OCI-LY3 (cell line): ENCODE results near the gene TAS2R60.
A peak's percentile ranks its signal among the peaks of the same experiment; 100 is the strongest.

Experiments used
- H2AFZ ChIP-seq: fragments of 200-600, 300-600 bp; shearing (Covaris generic); 2 replicates; pipeline ENCODE4 v1.6.0; 2014; ENCODE audit warnings: antibody characterized with exemption, low read depth, low read length
- H3K27ac ChIP-seq: fragments of 200-600, 300-600 bp; sonication (generic); 2 replicates; pipeline ENCODE4 v1.5.1; 2014; ENCODE audit warnings: mild to moderate bottlenecking, low read length, moderate library complexity, mixed read lengths
- H3K27me3 ChIP-seq: fragments of 200-600, 300-600 bp; sonication (generic); 2 replicates; pipeline ENCODE4 v1.6.1; 2014; ENCODE audit warnings: low read depth, low read length, mixed read lengths
- H3K36me3 ChIP-seq: fragments of 200-600, 300-600 bp; sonication (generic); replicated peaks from 2 replicates; pipeline ENCODE3; 2014; ENCODE audit warnings: low read depth, low read length, mixed read lengths
- H3K4me1 ChIP-seq: fragments of 300-600, 200-600 bp; sonication (generic); 2 replicates; pipeline ENCODE4 v1.6.1; 2014; ENCODE audit warnings: low read length, mixed read lengths
- H3K4me2 ChIP-seq: fragments of 200-600, 300-600 bp; sonication (generic); 2 replicates; pipeline ENCODE4 v1.6.1; 2014; ENCODE audit warnings: low read length, mixed read lengths
- H3K4me3 ChIP-seq: fragments of 300-600, 200-600 bp; sonication (generic); 2 replicates; pipeline ENCODE4 v1.5.1; 2014; ENCODE audit warnings: antibody characterized with exemption, mild to moderate bottlenecking, low read length, moderate library complexity
- H3K79me2 ChIP-seq: fragments of 300-600, 200-600 bp; shearing (Covaris generic); 2 replicates; pipeline ENCODE4 v1.6.1; 2014; ENCODE audit warnings: mild to moderate bottlenecking, low read length, mixed read lengths
- H3K9ac ChIP-seq: fragments of 300-600, 200-600 bp; shearing (Covaris generic); 2 replicates; pipeline ENCODE4 v1.6.0; 2014; ENCODE audit warnings: mild to moderate bottlenecking, low read length, moderate library complexity
- H3K9me3 ChIP-seq: fragments of 200-600, 300-600 bp; shearing (Covaris generic); 2 replicates; pipeline ENCODE4 v1.6.1; 2014; ENCODE audit warnings: low read length, mixed read lengths; ENCODE audit not compliant: insufficient read depth
- H4K20me1 ChIP-seq: fragments of 200-600, 300-600 bp; sonication (generic); 2 replicates; pipeline ENCODE4 v1.6.1; 2016; ENCODE audit warnings: low read length, mixed read lengths; ENCODE audit not compliant: insufficient read depth
- EZH2phosphoT487 ChIP-seq: fragments of 200-600 bp; shearing (Covaris generic); IDR thresholded peaks from 2 replicates; pipeline ENCODE4 v1.6.1; 2018; ENCODE audit warnings: antibody characterized with exemption, mixed run types, low read depth
- TF ChIP-seq, protein P1 (sequence below): fragments of 200-600, 300-600 bp; sonication (generic); IDR thresholded peaks from 2 replicates; pipeline ENCODE4 v1.5.1; 2014; ENCODE audit warnings: antibody characterized with exemption, low read length, low read depth

TAS2R60 gene

DNA sequence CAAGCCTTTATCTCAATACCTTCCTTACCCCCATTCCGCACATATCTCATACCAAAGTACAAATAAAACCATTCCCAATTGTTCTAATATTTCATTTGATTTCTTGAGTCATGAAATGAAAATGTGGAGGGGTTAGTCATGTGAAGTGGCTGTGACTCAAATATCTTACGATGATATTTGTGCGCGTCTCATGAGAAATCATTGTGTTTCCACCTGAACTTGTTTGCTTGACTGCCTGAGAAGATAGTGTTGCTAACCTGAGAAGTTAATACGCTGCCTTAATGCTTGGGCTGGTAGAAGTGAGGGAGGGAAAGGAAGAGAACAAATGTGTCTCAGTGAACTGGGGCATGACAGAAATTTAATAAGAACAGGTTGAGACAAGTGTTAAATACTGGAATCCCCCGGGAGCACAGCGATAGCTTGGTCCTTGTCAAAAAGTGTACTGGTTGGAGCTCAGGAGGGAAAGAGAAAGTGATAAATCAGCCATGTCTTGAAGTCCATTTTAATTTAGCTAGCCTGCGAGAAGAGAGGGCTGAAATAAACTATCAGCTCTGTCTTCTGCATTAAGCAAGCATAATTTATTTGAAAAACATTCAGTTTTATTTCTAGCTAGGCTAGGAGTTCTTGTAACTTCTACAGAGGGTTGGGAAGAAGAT lies 27.4 kb upstream of the TAS2R60 start:
- Histone ChIP-seq H3K4me3 (no peak overlapping the region), H3K9ac (no peak overlapping the region), H3K36me3 (no peaks in the 10 kb centered on the region), H2AFZ (no peak overlapping the region), H3K4me2 (peak overlapping the region; percentile 9; the same call in 1 of the 2 replicates), H4K20me1 (no peaks in the 10 kb centered on the region), H3K27me3 (peaks cover 46% of the 10 kb centered on the region), H3K27ac (no peak overlapping the region), H3K79me2 (no peaks in the 10 kb centered on the region), H3K4me1 (peaks cover 6% of the 10 kb centered on the region), H3K9me3 (no peaks in the 10 kb centered on the region)
- no peak for TF ChIP-seq EZH2phosphoT487
- TF ChIP-seq, protein P1, sequence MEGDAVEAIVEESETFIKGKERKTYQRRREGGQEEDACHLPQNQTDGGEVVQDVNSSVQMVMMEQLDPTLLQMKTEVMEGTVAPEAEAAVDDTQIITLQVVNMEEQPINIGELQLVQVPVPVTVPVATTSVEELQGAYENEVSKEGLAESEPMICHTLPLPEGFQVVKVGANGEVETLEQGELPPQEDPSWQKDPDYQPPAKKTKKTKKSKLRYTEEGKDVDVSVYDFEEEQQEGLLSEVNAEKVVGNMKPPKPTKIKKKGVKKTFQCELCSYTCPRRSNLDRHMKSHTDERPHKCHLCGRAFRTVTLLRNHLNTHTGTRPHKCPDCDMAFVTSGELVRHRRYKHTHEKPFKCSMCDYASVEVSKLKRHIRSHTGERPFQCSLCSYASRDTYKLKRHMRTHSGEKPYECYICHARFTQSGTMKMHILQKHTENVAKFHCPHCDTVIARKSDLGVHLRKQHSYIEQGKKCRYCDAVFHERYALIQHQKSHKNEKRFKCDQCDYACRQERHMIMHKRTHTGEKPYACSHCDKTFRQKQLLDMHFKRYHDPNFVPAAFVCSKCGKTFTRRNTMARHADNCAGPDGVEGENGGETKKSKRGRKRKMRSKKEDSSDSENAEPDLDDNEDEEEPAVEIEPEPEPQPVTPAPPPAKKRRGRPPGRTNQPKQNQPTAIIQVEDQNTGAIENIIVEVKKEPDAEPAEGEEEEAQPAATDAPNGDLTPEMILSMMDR, result no peak

DNA sequence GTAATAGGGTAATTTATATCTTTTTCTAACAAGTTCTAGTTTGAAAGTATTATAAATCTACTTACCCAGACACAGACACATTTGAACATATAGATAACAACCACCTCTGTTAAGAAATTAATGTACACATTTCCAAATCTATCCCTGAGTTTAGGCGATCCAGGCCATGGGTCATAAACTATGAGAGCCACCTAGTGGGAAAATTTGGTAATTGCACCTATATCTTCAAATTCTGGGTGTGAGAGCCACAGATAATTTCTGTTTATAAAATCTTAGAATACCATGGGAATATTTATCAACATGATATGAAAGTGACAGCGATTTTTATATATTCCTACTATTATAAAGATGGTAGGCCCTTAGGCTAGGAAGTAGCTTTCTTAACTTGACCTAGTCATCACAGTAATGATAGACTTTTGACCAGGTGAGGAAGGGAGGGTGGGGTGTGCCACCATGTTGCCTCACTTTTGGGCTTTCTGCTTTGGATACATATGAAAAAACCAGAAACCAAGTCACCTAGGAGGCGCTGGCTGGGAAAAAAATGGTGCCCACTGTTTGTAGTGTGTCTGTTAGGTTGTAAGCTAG lies 26.6 kb upstream of the TAS2R60 start:
- H3K4me3 ChIP-seq, result no peak overlapping the region
- H3K79me2 ChIP-seq, result no peaks in the 10 kb centered on the region
- H2AFZ ChIP-seq, result no peak overlapping the region
- no peaks in the 10 kb centered on the region for H4K20me1 ChIP-seq
- H3K9me3 ChIP-seq, result no peaks in the 10 kb centered on the region
- TF ChIP-seq, protein P1, result peak; percentile 79
- TF ChIP-seq EZH2phosphoT487, result no peak
- peak overlapping the region; percentile 23; the same call in 1 of the 2 replicates for H3K4me2 ChIP-seq
- no peak overlapping the region for H3K27ac ChIP-seq
- no peaks in the 10 kb centered on the region for H3K4me1 ChIP-seq
- peaks cover 43% of the 10 kb centered on the region for H3K27me3 ChIP-seq
- H3K36me3 ChIP-seq, result no peaks in the 10 kb centered on the region
- no peak overlapping the region for H3K9ac ChIP-seq

DNA sequence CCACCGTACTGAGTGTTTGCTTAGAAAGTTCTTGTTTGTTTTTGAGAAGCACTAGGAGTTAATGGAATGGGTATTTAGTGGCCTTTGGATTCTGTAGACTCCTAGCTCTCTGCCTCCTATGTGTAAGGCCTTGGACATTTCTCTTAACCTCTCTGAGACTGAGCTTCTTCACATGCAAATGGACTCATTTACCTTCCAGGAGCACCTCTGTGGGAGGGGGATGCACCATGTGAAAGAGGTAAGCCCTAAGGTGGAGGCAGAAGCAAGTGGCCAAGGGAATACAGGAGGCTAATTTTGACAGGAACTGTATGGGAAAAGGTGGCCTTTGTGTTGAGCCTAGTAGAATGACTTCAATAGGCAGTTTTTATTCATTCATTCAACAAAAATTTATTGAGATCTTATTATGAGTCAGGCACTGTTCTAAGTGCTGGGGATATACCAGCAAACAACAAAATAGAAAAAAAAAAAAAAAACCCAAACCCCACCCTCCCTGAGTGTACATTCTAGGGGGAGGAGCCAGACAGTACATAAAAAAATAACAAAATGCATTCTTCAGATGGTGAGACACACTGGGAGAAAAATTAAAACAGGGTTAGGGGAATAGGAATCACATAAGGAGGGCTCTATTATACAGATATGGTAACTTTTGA lies 25.4 kb upstream of the TAS2R60 start:
- no peak overlapping the region for H3K4me2 ChIP-seq
- TF ChIP-seq, protein P1, result no peak
- no peak for TF ChIP-seq EZH2phosphoT487
- H2AFZ ChIP-seq, result no peak overlapping the region
- H3K4me3 ChIP-seq, result no peak overlapping the region
- H3K79me2 ChIP-seq, result no peaks in the 10 kb centered on the region
- no peaks in the 10 kb centered on the region for H3K36me3 ChIP-seq
- no peak overlapping the region for H3K27ac ChIP-seq
- no peaks in the 10 kb centered on the region for H3K9me3 ChIP-seq
- H3K4me1 ChIP-seq, result no peaks in the 10 kb centered on the region
- H4K20me1 ChIP-seq, result no peaks in the 10 kb centered on the region
- peaks cover 41% of the 10 kb centered on the region for H3K27me3 ChIP-seq
- H3K9ac ChIP-seq, result no peak overlapping the region

DNA sequence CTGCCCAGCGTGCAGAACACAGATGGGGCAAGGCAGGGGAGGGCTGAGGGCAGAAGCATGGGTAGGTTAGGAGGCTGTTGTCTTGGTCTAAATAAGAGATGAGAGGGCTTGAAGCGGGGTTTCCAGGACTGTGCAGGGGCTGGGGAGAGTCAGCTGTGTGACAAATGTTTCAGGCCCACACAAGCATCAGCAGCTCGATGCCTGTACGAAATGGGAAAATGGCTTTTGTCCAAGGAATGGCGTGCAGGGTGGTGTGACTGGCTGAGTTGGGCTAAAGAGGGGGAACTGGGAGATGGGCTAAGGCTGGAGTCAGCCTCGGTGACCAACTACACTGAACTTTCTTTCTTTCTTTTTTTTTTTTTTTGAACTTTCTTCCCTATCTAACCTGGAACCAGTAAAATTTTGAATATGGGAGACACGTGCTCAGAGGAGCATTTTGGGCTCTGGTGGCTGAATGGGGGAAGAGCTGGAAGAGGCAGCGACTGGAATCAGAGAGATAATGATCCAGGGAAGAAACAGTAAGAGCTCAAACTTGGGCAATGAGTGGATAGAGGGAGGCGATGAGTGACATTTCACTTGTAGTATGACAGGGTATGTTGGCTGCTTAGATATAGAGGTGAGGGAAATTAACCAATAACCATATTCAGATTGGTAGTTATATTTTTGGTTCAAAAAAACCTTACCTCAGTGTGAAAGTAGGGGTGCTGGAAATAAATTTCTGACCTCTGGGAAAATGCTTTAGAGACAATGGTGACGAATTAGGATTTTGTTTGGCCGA lies 24.4 kb upstream of the TAS2R60 start:
- no peaks in the 10 kb centered on the region for H3K4me1 ChIP-seq
- H4K20me1 ChIP-seq, result no peaks in the 10 kb centered on the region
- H3K36me3 ChIP-seq, result no peaks in the 10 kb centered on the region
- no peaks in the 10 kb centered on the region for H3K79me2 ChIP-seq
- H2AFZ ChIP-seq, result no peak overlapping the region
- H3K27ac ChIP-seq, result no peak overlapping the region
- no peak for TF ChIP-seq EZH2phosphoT487
- TF ChIP-seq, protein P1, result no peak
- no peak overlapping the region for H3K9ac ChIP-seq
- H3K9me3 ChIP-seq, result no peaks in the 10 kb centered on the region
- no peak overlapping the region for H3K4me2 ChIP-seq
- peaks cover 34% of the 10 kb centered on the region for H3K27me3 ChIP-seq
- no peak overlapping the region for H3K4me3 ChIP-seq
